AG09309 (cell line): Measurements from ENCODE around the gene MIPEP.

Experiments used
- DNase-seq: peaks from one replicate; pipeline ENCODE4 v3.0.0-alpha.2; 2010; ENCODE audit warnings: low read depth
- H3K4me3 ChIP-seq: 2 replicates; pipeline ENCODE4 v1.5.1; 2011; ENCODE audit warnings: mild to moderate bottlenecking, low read depth, low read length, moderate library complexity; ENCODE audit not compliant: control insufficient read depth
- CTCF ChIP-seq: IDR thresholded peaks from 2 replicates; pipeline ENCODE4 v1.5.1; 2011; ENCODE audit warnings: mild to moderate bottlenecking, low read depth, low read length, inconsistent platforms; ENCODE audit not compliant: insufficient read depth, control insufficient read depth; ENCODE audit errors: missing control alignments

Gene MIPEP

GRCh38 chr13:23701636-23702035, 187.6 kb downstream of the MIPEP start:
- no peak overlapping the region for H3K4me3 ChIP-seq
- TF ChIP-seq CTCF, result no peak
- DNase-seq, result peak; percentile 97

DNA sequence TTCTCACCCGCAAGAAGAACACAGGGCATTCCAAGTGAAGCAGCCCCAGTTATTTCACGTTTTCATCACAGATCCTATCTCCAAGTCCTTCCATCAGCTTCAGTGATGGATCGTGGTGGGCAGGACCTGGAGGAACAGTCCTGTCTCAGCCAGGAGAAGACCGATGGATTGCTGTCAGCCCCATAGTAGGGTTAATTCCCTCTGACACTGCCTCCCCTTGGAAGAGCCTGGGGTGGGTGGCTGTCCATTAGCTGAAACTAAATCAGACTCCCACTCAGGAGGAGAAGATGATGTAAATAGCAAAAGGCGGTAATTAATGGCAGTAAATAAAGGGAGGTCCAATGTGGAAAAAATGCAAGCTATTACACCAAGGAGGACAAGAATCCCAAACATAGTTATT, 188.0 kb downstream of the MIPEP start:
- DNase-seq, result no peak
- no peak overlapping the region for H3K4me3 ChIP-seq
- no peak for TF ChIP-seq CTCF

- no peak for DNase-seq
- H3K4me3 ChIP-seq, result no peak overlapping the region
- no peak for TF ChIP-seq CTCF
Measured at GRCh38 chr13:23699271-23699670, 189.9 kb downstream of the MIPEP start.

GRCh38 chr13:23697772-23698313, 191.4 kb downstream of the MIPEP start:
- no peak for DNase-seq
- no peak overlapping the region for H3K4me3 ChIP-seq
- no peak for TF ChIP-seq CTCF

DNA sequence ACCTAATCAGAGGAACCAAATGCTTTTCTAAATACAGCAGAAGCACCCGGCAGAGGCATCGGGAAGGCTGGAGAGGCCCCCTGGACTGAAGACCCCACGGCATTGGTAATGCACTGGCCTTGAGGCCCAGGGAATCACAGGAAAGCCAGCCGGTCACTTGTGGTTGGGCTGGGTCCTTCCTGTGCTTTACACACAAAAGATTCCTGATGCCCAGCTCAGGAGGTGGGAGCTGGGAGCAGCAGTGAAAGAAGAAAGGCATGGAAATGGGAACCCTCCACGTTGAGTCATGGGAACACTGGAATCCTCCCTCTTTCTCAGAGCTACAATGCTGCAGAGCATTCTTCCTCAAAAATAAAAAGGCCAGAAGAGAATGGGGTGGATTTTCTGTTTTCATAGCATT, 192.6 kb downstream of the MIPEP start:
- no peak for DNase-seq
- no peak for TF ChIP-seq CTCF
- H3K4me3 ChIP-seq, result no peak overlapping the region

DNA sequence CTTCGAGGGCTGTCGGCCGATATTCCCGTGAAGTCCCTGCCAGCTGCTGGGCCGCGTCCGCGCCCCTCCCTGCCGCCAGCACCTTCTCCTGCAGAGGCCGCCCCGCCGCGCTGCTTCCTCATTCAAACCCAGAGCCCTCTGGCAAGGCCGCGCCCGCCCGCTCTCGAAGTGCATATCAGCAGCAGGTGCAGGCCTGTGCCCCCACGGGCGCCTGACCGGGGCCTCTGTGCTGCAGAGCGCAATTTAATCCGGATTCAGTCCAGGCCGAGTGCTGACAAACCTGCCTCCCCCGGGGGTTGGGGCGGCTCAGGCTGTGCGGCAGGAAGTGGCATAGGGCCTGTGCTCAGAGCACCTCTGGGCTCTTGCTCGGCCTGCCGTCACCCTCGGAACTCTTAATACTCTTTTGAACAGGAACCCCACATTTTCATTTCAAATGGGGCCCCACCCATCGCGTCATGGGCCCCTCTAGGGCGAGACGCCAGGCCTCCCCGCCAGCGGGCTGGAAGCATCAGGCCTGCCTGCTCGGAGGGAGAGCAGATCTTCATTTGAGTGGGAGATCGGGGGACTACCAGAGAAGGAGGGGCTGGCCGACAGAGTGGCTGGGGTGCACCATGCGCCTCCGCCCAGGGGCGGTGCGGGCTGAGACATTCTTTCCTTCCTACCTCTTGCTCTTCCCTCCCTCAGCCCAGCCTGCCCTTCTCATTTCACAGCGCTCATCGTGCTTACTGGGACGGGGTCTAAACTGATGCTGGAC, 193.3 kb downstream of the MIPEP start:
- no peak for DNase-seq
- no peak for TF ChIP-seq CTCF
- H3K4me3 ChIP-seq, result no peak overlapping the region
